PC-9 (cell line): ENCODE measurements around the gene SFSWAP.

Experiments
- CTCF ChIP-seq: fragments of 200-600 bp; sonication (generic); conservative IDR thresholded peaks from 2 replicates; pipeline ENCODE4 v1.6.1; 2017; ENCODE audit warnings: mixed run types, antibody characterized with exemption, mild to moderate bottlenecking, moderate library complexity
- EZH2 ChIP-seq: fragments of 200-600 bp; sonication (generic); IDR thresholded peaks from 2 replicates; pipeline ENCODE4 v1.8.0; 2017; ENCODE audit warnings: antibody characterized with exemption, low read depth

DNA sequence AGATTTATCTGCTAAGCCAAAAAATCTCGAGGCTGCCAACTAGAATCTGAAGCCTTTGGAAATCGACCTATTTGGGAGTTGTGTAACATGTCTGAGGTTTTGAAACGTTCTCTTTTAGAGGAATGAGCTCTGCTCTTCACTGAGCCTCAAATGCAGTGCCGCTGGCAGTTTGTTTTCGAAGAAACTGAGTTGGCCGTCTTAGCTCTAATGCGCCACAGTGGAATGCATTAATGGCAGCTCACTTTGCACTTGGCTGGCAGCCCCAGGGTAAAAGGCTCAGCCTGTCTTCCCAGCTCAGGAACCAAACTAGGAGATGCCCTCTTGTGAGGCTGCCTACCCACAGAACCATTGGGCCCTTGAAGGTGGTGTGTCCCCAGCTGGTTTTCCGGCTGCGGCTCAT, 53.8 kb downstream of the SFSWAP start:
- no peak for TF ChIP-seq CTCF
- TF ChIP-seq EZH2, result no peak
